Stimulated activated CD8-positive, alpha-beta memory T cell treated with anti-CD3 and anti-CD28 coated beads, Interleukin-2, amount 100 ng/mL, for 1 hour (primary cell): ENCODE data around the gene CLRN2.
"Not testable (repeated sequence)": the region's sequence is repeated elsewhere in the genome, so short reads cannot be mapped to it uniquely, and the experiment has no call there.

Source experiments
- DNase-seq, 2 donors: peaks; one replicate each; pipeline ENCODE4 v3.0.0-alpha.2; 2020; ENCODE audit warnings: low read depth in 2 of 2

The CLRN2 gene

DNA sequence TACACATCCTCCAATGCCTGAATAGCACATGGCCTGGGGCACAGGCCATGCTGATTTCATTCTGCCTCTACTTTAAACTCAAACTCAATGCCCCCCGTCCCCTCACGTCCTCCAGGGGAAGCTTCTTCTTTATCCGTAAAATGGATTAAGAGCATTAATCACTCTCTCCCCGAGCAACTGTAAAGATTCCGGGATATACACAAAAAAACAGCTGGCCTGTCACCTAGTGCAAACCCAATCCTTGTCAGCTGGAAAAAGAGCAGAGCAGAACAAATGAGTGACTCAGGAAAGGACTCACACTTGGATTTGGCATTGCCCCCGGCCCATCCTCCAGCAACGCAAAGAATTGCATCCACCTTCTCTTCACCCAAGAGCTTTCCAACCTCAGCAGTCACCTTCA is 10.9 kb upstream of the CLRN2 start:
- no peak for DNase-seq

DNA sequence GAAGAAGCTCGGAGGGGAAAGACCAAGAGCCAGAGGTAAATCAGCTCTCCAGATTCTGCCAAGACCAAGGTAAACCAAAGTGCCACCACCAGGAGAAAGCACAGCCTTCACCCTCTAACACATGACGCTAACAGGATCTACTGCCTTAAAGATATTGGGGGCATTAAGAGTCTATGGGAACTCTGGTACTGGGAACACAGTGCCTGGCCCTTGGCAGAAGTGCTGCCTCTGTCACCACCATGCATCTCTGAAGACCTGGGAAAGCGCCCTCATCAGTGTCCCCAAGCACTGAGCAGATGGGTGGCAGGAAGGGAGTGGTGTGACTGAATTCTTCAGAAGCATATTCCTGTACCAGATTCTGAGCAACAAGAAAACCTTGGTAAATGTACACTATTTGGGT is 4.4 kb upstream of the CLRN2 start:
- no peak for DNase-seq

DNA sequence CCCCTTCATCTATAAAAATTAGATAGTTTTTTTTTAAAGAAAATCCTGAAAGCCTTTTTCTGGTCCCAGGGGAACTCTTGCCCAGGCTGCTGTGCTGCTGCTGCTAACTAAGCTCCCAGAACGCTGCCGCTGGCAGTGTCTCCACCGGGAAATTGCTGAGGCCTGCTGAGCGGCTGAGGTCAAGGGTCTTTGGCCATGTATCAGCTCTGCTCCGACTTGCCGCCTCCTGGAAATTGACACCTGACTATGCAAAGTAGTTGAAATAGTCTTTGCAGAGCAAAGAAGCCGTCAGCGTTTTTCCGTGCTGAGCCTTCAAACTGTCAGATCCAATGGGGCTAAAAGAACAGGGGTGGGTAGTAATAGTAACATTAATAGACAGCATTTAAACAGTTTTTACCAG is 3.9 kb upstream of the CLRN2 start:
- no peak for DNase-seq

DNA sequence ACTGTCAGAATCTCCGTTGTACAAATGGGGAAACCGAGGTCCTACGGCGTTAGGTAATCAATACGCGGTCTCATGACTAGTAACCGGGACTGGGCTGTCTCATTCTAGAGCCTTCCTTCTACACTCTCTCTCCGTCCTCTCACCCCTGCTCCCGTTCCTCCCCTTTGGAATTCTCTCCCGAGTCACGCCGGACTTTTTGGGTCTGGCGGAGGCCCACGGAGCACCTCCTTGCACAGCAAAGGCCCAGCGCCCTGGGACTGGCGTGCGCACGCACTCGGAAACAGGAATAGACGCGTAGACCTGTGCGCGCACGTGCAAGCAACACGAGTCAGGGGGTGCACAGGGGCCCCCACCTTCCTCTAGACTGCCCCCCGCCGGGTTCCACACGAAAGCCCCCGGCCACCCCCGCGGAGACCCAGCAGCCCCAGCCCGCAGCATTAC is 3.4 kb upstream of the CLRN2 start:
- DNase-seq, result peak in 1 of 2 donors; percentile 16

DNA sequence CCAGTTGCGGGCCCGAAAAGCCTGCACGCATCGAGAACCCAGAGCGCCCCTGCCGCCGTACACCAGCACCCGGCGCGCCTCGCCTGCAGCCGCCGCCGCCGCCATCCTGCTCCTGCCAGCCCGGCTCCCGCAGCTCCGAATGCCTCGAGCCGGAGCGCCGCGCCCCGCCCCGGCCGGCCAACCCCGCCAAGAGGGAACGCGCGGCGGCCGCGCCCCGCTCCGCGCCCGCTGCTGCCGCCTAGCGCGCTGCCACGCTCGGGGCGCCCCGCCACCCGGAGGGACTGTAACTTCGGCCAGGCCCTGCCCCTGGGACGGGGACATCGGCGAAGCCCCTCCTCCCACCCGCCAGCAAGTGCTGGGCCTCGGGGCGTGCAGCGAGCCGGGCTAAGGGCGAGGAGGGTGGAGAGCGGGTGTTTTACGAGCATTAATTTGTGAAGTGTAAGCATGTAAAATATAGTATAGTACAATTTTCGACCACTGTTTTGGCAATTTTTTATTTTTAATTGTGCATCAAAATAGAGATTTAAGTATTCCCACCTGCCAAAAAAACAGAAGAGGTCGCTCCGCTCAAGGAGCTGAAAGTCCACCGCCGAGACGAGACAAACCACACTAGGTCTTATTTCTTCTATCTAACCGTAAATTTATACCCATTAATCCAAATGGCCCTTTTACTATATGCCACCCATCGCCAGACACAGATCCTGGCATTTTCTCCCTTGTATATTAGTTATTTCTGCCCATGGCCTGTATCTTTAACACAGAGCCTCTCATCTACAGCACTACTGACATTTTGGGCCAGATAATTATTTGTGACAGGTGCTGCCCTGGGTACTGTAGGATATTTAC is 2.8 kb upstream of the CLRN2 start, which contains the start of gene QDPR:
TSS of gene QDPR (minus strand) at position 141 of the 846 bp plus-strand sequence. CDS start at position 105, 36 bp downstream.
- DNase-seq, result peak; percentile 43 to 52

DNA sequence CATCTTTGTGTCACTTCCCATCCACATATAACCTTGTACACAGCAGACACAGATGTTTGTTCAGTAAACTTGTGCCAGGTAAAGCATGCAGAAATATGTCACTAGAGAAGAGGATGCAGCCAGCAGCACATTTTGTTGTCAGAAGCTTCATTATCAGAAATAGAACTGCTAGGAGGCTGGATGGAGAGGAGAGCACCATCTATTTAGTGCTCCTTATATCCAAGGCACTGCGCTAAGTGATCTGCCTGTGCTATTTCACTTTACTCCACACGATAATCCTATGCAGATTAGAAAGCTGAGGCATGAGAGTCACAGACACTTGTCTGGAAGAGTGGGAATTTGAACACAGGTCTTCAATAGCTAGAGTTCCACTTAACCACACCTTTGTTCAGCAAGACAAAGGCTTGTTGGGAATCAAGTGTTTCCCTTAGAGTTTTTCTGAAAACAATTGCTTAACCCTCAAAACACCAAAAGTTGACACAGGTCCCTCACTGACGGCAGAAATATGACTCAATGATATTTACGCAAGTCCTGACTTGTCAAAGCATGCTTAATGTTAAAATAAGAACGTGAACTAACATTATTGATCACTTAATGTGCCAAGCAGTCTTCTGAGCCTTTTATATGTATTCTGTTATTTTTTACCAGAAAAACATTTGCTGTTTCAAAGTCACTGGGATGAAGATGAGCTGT is 1.8 kb upstream of the CLRN2 start:
- no peak for DNase-seq

DNA sequence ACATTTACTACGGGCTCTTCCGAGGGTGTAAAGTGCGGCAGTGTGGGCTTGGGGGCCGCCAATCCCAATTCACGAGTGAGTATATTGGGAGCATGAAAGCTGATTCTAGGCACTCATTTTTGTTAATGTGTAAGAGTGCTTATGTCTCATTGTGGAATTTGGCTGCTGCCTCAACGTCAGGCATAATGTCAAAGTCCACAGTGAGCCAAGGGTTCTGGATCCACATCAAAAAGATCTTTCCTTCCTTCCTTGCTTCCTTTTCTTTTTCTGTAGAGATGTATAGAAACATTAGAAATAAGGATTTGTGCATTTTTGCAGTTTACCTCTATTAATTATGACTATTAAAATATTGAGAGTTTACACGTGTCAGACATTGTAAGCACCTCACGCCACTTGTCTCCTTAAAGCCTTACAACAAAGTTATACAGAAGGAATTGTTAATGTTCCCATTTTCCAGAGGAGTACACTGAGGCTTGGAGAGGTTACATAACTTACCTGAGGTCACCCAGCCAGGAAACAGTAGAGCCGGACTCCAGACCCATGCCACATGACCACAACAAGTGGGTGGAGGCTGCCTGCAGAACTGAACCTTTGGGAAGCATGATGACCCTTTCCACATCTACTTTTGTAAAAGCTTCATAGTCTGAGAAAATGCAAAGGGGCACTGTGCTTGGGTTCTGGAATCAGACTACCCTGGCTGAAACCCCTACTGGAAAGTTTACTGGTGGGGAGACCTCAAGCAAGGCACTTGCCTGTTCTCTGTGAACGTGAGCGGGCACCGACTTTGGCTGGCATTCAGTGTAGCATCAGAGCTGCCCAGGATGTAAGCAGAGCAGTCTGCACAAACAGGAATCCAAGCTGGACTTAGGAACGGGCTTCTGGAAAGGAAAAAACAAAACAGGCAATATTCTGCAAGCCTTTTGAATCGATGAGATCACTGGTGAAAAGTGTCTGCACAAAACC is 761 bp downstream of the CLRN2 start:
- DNase-seq, result no peak

DNA sequence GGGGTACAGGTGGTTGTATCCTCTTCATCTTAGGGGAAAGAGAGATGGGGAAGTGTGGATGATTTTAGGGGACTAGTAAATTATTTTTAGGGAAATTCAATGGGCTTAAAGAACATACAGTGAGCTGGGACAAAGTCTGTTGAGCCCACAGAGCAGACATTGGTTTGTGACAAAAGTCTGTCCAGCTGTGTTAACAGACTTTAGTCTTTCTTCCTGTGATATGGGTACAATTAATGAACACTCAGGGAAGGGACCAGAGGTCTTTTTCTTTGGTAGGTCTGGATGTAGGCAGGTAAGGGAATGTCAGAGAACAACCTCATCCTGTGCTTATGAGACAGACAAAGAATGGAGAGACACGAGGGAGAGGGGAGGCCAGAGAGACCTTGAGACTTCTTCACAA is 2.0 kb downstream of the CLRN2 start:
- DNase-seq, result no peak

DNA sequence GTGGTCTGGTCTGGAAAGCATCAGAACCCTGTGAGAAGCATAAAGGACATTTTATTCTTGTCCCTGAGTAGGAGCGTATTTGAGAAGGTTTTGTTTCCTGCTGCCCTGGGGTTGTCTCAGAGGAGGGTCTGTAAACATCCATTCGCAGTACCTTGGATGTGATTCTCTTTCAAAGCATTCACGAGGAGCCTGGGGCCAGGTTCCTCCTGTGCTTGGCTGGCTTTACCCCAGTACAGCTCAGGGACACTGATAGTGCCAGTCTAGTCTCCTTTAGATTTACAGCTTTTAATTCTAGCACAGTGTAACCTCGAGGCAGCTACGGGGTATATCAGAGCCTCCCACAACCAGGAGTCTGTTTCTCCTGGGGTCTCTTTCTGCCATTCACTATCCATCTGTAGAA is 2.7 kb downstream of the CLRN2 start:
- DNase-seq, result no peak

DNA sequence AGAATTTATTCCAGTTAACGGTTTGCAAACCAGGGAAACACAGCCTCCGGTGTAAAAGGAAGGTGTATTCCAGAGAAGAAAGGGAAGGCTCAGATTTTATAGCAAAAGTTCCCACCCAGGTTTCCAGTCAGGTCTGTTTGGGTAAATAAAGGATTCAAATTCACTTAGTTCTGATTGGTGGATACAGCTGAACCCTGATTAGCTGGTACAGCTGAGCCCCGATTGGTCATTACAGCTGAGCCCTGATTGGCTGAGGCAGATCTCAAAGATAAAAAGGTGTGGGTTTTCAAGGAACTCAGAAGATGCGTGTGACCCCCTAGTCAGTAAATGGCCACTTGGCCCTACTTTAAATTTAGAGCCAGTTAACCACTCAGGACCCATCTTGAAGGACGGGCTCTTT is 6.6 kb downstream of the CLRN2 start:
- no peak for DNase-seq

DNA sequence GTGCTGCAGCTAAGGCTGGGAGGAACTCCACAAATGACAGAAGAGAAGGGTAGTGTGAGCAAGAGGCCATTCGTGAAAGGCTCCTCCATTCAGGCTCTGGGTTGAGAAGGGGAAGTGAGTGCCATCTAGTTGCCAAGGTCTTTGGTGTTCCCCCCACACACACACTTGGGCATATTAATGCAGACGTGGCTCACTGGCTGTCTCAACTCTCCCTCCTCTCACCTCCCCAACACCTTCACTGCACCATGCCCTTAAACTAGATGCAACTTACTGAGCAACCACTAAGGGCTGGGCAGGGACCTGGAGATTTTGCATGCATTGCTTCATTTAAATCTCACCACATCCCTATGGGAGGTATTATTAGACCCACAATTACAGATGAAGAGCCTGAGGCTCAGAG is 8.7 kb downstream of the CLRN2 start:
- DNase-seq, result no peak

DNA sequence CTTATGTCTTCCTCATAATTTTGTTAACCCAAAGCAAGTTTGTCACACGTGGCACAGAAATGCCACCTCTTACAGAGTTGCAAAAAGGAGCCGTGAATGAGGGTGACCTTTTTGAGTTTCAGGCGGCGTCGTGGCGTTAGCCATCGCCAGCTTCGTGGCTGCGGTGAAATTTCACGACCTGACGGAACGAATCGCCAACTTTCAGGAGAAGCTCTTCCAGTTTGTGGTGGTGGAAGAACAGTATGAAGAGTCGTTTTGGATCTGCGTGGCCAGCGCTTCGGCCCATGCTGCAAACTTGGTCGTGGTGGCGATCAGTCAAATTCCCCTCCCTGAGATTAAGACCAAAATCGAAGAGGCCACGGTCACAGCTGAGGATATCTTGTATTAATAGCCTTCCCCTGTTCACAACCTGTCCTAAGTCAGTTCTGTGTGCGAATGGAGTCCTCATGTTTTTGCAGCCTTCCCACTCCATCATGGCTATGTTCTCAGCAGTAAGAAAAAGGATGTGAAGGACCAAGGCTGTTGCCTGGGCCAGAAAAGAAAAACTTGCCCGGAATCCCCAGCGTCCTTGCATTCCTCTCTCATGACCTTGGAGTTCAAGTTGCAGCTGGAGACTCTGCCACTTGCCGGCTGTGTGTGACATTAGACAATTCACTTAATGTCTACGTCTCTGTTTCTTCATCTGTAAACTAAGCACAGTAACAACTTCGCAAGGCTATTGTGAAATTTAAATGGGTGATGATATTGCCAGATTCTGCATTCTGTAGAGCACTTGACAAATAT is 11.9 kb downstream of the CLRN2 start:
- no peak for DNase-seq

DNA sequence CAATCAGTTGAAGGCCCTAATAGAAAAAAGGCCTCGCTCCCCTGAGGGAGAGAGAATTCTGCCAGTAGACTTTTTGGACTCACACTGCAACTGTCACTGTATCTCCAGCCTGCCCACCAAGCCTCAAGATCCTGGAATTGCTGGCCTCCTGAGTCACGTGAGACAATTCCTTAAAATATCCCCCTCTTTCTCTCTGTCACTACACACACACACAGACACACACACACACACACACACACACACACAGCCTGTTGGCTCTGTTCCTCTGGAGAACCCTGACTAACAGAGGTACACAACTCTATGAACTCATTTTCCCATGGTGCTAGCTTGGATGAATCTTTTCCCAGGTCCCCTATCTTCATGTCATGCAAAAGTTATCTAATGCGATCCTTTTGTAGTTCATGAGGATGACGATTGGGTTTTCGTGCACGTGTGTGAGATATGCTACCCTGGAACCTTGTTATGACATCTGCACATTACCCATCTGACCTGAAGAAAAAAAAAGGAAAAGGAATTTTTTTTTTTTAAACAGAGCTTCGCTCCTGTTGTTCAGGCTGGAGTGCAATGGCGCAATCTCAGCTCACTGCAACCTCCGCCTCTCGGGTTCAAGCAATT is 13.7 kb downstream of the CLRN2 start:
- DNase-seq, result no peak

DNA sequence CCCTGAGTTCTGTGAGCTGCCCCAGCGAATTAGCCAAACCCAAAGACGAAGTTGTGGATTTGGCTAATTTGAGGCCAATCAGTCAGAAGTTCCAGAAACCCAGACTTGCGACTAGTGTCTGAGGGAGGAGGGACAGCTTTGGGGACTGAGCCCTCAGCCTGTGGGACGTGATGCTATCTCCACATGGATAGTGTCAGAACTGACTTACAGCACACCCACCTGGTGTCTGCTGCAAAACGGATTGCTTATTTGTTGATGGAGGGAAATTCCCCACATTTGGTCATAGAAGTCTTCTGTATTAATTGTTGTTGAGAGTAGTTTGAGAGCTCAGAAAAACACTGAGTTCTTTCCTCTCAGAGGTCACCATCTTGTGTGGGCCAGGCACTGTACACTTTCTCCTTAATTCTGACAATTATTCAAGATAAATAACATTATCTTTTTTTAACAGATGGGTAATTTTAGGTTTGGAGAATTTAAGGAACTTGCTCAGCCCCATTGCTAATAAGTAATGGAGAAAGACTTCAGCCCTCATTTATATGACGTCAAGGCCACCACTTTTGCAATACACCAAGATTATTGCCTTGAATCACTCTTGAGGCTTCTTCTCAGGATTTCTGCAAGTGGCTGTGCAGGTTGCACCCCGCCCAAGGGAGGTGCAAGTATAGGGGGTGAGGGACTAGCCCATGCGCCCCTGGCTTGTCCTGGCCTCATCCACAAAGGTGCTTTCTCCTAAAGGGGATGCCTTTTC is 16.7 kb downstream of the CLRN2 start:
- DNase-seq, result no peak

DNA sequence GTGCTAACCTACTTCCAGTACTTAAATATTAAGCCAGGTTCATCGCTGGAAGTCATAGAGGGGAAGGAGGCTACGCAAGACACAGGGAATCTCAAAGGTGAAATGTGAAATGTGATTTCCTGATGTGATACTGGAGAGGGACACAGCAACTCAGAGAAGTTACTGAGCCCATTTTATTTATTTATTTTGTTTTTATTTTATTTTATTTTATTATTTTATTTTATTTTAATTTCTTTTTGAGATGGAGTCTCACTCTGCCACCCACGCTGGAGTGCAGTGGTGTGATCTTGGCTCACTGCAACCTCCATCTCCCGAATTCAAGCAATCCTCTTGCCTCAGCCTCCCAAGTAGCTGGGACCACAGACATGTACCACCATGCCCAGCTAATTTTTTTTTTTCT is 19.7 kb downstream of the CLRN2 start:
- no peak for DNase-seq

DNA sequence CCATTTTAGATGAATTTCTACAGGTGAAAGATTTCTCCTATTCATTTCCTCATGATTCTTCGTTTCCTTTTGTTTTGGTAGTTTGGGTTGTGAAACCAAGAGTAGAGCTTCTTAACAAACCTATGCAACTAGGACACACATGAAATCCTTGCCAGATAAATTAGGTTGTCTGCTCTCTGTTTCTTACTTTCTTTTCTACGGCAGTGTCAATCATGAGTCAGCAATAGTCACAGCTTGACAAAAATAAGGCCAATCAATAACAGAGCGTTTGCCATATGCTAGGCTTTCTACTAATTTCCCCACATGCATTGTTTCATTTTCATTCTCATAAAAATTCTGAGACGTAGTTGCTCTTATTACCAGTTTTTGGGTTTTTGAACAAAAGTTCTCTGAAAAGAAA is 20.3 kb downstream of the CLRN2 start:
- no peak for DNase-seq

DNA sequence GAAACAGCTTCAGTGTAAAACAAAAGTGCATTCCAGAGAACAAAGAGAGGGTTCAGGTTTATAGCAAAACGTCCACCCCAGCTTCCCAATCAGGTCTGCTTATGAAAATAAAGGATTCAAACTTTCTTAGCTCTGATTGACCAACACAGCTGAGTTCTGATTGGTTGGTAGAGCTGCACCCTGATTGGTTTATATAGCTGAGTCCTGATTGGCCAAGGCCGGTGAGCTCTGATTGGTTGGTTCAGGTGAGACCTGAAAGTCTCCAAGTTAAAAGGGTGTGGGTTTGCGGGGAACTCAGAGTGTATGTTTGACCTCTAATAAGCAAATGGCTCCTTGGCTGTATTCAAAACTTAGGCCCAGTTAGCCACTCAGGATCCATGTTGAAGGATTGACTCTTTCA is 20.9 kb downstream of the CLRN2 start:
- no peak for DNase-seq

DNA sequence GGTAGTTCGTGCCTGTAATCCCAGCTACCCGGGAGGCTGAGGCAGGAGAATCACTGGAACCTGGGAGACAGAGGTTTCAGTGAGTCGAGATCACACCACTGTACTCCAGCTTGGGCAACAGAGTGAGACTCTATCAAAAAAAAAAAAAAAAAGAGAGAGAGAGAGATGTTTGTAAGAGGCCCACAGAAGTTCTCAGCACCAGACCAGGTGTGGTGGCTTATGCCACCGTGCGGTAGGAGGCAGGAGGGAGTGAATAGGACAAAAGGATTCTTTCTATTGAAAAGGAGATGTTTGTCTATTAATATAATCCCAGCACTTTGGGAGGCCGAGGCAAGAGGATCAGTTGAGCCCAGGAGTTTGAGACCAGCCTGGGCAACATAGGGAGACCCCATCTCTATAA is 22.1 kb downstream of the CLRN2 start:
- DNase-seq, result not testable (repeated sequence)

DNA sequence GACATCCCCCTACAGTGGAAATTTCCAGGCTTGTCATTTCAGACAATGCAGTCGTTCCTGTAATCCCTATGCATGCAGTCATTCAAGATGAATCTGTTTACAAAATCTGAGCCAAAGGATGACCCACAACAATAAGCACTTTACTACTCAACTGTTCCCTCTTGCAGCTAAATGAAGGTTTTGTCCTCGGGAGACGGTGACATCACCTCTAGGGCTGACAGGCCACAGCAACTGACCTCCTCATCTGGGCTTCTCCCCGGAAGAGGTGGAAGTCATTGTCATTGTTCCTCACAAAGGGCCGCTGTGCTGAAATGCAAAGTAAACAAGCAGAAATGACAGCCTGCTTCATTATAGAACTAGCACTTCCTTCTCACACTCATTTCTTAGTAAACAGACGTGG is 29.2 kb downstream of the CLRN2 start:
- DNase-seq, result no peak

DNA sequence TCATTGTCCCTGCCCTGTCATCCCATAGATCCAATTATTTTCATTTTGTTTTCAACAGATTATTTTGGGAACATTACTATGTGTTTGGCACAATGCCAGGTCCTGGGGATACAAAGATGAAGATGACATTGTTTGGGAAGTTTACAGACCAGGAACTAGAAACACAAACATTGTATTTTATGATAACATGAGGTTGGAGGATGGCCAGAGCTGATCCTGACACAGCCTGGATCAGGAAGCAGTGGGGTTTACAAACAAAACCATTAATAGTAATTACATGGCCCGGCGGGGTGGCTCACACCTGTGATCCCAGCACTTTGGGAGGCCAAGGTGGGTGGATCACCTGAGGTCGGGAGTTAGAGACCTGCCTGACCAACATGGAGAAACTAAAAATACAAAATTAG is 29.9 kb downstream of the CLRN2 start:
- no peak for DNase-seq
